ENCODE results near the gene UVRAG.

DNA sequence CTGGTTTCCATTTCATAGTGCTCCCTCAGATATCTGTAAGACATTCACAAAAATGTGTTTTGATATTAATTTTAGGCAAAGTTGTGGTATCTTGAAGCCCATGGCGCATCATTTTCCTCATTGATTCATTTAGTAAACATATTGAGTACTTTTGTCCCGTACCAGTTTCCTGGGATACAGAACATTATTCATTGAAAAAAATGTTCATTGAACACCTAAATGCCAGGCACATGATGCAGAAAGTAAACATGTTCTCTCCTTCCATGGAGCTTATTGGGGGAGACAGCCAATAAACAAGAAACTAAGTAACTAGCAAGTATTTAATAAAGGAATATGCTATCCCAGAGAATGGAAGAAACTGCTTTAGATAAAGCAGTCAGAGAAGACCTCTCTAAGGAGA, 195.0 kb downstream of the UVRAG start:
- TF ChIP-seq, protein P1, sequence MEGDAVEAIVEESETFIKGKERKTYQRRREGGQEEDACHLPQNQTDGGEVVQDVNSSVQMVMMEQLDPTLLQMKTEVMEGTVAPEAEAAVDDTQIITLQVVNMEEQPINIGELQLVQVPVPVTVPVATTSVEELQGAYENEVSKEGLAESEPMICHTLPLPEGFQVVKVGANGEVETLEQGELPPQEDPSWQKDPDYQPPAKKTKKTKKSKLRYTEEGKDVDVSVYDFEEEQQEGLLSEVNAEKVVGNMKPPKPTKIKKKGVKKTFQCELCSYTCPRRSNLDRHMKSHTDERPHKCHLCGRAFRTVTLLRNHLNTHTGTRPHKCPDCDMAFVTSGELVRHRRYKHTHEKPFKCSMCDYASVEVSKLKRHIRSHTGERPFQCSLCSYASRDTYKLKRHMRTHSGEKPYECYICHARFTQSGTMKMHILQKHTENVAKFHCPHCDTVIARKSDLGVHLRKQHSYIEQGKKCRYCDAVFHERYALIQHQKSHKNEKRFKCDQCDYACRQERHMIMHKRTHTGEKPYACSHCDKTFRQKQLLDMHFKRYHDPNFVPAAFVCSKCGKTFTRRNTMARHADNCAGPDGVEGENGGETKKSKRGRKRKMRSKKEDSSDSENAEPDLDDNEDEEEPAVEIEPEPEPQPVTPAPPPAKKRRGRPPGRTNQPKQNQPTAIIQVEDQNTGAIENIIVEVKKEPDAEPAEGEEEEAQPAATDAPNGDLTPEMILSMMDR (conservative IDR thresholded peaks at IDR 0.05; ENCODE audit: low read depth, low read length), result no peak
- TF ChIP-seq POLR2A (IDR thresholded peaks at IDR 0.05; ENCODE audit: low read depth, low read length), result no peak
- no peak for TF ChIP-seq FOS (IDR thresholded peaks at IDR 0.05; ENCODE audit: low read depth, low read length)
- TF ChIP-seq, protein P2, sequence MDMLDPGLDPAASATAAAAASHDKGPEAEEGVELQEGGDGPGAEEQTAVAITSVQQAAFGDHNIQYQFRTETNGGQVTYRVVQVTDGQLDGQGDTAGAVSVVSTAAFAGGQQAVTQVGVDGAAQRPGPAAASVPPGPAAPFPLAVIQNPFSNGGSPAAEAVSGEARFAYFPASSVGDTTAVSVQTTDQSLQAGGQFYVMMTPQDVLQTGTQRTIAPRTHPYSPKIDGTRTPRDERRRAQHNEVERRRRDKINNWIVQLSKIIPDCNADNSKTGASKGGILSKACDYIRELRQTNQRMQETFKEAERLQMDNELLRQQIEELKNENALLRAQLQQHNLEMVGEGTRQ (IDR thresholded peaks at IDR 0.05; ENCODE audit: low read depth, low read length), result no peak
- TF ChIP-seq RFX5 (IDR thresholded peaks at IDR 0.05; ENCODE audit: low read depth, low read length), result no peak
- no peak for TF ChIP-seq RAD21 (IDR thresholded peaks at IDR 0.05; ENCODE audit: low read length)
- TF ChIP-seq BHLHE40 (IDR thresholded peaks at IDR 0.05; ENCODE audit: low read depth, low read length), result no peak
- no peak for TF ChIP-seq RCOR1 (IDR thresholded peaks at IDR 0.05; ENCODE audit: insufficient replicate concordance, low read length)
- TF ChIP-seq, protein P3, sequence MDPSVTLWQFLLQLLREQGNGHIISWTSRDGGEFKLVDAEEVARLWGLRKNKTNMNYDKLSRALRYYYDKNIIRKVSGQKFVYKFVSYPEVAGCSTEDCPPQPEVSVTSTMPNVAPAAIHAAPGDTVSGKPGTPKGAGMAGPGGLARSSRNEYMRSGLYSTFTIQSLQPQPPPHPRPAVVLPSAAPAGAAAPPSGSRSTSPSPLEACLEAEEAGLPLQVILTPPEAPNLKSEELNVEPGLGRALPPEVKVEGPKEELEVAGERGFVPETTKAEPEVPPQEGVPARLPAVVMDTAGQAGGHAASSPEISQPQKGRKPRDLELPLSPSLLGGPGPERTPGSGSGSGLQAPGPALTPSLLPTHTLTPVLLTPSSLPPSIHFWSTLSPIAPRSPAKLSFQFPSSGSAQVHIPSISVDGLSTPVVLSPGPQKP (IDR thresholded peaks at IDR 0.05; ENCODE audit: borderline replicate concordance, low read depth, low read length), result no peak
- no peak for TF ChIP-seq SMC3 (IDR thresholded peaks at IDR 0.05; ENCODE audit: low read depth, low read length)
- no peak for TF ChIP-seq MXI1 (IDR thresholded peaks at IDR 0.05; ENCODE audit: borderline replicate concordance, low read depth, low read length)
- no peak for TF ChIP-seq CHD1 (IDR thresholded peaks at IDR 0.05; ENCODE audit: low read depth, low read length)
- TF ChIP-seq MAFK (IDR thresholded peaks at IDR 0.05; ENCODE audit: low read depth, low read length), result no peak

Measured in IMR-90 (cell line).